ENCODE results near the gene TGM4.

TGM4 gene

DNA sequence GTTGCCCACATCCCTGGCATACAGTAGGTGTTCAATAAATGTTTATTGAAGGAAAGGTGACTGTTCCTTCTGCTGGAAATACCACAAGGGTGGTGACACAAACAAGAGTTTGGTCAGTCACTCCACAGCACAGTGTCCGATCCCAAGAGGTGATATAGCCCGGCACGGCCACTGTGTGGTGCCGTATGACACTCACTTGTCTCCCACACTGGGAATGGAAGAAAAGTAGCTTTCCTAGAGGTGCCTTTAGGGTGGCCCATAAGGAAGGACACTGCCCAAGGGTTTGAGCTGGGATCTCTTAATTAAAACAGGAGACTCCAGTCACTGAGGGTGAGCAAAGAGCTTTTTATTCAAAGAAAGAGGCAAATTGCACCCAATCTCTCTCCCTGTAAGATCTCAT lies 40.5 kb downstream of the TGM4 start:
- H3K27ac ChIP-seq = no peak overlapping the region
- TF ChIP-seq, protein P1, sequence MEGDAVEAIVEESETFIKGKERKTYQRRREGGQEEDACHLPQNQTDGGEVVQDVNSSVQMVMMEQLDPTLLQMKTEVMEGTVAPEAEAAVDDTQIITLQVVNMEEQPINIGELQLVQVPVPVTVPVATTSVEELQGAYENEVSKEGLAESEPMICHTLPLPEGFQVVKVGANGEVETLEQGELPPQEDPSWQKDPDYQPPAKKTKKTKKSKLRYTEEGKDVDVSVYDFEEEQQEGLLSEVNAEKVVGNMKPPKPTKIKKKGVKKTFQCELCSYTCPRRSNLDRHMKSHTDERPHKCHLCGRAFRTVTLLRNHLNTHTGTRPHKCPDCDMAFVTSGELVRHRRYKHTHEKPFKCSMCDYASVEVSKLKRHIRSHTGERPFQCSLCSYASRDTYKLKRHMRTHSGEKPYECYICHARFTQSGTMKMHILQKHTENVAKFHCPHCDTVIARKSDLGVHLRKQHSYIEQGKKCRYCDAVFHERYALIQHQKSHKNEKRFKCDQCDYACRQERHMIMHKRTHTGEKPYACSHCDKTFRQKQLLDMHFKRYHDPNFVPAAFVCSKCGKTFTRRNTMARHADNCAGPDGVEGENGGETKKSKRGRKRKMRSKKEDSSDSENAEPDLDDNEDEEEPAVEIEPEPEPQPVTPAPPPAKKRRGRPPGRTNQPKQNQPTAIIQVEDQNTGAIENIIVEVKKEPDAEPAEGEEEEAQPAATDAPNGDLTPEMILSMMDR (conservative IDR thresholded peaks at IDR 0.05) = peak; percentile 62

DNA sequence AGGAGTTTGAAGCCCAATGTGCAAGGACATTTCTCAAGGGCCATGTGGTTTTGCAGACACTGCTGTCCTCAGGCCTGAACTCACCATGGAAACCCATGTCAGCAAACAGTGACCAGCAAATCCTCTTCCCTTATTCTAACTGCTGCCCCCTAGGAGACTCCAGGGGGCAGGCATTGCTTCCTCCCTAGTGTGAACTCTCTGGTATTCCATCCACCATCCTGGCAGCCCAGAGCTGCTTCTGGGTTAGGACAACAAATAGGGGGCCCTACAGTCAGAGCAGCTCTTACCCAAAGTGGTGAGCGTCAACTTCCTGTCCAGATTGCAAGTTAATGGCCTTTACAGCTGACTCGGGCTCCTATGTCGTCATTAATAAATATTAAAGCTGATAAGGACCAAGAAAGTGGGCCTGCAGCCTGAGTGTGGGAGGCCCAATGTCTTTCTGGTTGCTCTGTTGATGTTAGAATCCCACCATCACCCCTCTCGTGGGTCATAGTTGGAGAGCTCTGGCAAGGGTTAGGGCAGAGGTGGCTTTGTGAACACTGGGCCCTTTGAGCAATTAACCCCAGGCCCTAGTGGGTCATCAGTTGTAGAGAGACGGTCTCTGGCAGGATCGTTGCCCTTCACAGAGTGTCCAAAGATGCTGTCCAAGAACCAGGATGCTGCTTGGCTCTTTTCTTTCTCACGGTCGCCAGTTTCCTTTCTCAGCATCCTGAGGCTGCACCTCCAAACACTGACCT lies 41.5 kb downstream of the TGM4 start:
- H3K27ac ChIP-seq = no peak overlapping the region
- TF ChIP-seq, protein P1 (conservative IDR thresholded peaks at IDR 0.05) = no peak

DNA sequence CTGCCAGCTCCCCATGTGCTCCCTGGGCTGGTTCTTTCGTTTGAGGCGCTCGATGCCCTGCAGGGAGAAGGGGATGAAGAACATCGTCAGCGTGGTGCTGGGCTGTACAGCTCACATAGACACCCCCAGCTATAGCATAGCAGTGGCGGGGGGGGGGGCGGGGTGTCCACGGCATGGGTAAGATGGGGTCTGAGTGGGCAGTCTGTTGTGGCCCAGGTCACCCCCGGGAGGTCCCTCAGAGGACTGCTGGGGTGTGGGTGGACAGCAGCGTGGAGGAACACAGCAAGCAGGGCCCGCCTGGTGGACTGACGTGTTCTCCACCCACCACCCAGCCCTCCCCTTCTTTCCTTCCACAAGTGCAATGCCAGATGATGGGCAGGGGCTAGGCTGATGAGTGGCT lies 43.7 kb downstream of the TGM4 start:
- TF ChIP-seq, protein P1 (conservative IDR thresholded peaks at IDR 0.05) = no peak
- no peak overlapping the region for H3K27ac ChIP-seq

DNA sequence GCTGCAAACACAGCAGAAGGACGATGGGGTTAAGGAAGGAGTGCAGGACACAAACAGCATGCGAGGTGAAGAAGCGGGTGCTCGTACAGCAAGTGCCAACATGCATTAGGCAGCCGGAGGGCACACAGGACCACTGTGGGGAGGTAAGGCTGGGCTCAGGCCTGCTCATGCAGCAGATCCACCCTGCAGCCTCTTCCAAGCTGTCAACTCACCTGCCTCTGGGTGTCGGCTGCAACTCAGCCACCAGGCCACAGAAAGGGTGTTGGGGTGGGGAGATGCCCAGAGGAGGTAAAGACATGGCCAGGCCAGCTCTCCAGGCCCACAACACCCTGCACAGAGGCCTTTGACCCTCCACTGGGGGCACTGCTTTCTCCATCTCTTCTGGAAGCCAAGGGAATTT lies 44.2 kb downstream of the TGM4 start:
- TF ChIP-seq, protein P1 (conservative IDR thresholded peaks at IDR 0.05) = no peak

DNA sequence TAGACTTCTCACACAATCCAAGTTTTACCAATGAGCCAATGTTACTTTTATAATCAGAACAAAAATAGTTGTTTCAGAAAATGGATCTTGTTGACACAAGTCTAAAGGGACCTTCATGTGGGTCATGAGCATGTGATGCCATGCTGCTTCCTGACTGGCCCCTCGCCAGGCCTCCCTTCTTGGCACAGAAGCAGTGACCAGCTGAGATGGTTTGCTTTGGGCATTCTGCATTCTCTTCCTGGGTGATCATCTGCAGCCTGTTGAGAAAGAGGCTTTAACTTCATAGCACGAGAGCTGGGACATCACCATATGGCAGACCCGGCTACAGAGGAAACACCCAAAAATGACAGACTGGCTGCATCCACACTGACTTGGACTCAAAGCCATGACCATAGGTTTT lies 45.7 kb downstream of the TGM4 start:
- TF ChIP-seq, protein P1 (conservative IDR thresholded peaks at IDR 0.05) = no peak
- no peak overlapping the region for H3K27ac ChIP-seq

More for the DNA sequence above, 44.2 kb downstream of the TGM4 start:
- no peak overlapping the region for H3K27ac ChIP-seq

DNA sequence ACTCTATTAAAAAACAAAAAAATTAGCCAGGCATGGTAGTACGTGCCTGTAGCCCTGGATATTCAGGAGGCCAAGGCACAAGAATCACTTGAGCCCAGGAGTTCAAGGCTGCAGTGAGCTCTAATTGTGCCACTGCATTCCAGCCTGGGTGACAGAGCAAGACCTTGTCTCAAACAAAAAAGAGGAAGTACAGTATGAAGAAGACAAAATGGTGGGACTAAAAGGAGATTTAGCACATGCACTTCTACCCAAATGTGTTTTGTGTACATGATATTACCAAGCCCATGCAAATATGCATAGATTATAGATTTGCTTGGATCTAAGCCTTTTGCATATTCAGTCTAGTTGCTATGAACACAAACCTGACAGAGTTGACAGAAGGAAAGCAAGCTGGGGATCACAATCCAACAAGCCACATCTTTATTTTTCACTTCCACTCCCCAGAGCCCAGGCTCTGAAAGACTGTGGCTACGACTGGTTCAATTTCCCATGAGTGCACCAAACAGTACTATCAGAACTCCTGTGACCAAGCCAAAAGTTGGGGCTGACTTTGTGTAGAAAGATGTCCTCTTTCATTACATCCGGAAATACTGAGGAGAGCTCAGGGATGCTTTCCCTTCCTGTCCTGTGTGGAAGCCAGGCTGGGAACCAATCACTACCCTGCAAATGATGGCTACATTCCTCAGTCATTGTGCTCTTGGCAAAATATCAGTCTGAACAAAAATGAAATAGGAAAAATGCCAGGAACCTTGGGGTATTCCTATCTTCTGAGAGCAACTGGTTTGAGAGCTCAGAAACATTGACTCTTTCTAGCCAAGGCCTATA lies 49.4 kb downstream of the TGM4 start:
- H3K27ac ChIP-seq = no peak overlapping the region
- TF ChIP-seq, protein P1 (conservative IDR thresholded peaks at IDR 0.05) = no peak

DNA sequence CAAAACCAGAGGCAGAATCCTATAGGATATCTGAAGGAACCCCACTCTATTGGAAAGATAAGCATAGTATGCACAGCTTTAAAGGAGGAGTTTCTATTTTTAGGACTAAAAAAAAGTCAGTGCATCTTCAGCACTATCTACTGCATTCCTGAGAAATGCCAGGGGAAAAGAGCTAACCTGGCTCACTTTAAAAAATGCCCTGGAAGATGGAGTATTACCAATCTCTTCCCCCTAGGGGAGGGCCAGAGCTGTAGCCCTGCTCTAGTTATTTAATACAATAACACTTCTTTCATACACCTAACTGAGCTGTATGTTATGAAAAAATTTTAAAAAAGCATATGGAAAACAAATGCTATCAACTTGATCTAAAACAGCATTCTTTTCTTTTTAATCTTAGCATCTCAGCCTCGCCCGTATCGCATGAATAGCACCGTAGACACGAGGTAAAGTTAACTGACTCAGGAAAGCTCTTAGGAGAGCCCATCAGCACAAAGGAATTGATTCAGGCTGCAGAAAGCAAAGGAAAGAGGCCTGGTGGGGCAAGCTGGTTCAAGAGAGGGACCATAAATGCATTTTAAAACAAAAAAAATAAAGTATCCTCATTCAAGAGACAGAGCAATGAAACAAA lies 50.2 kb downstream of the TGM4 start:
- H3K27ac ChIP-seq = no peak overlapping the region
- TF ChIP-seq, protein P1 (conservative IDR thresholded peaks at IDR 0.05) = no peak

Data from VCaP (cell line).